Fibroblast of lung (primary cell): ENCODE data around the gene CDYL.

Experiments used
- EZH2 ChIP-seq: IDR thresholded peaks from 2 replicates; pipeline ENCODE4 v1.5.1; 2012; ENCODE audit warnings: low read length, control low read depth, mild to moderate bottlenecking; ENCODE audit errors: missing control alignments
- TF ChIP-seq, protein P1 (sequence below), 2 donors: IDR thresholded peaks in 1 of 2; conservative IDR thresholded peaks in 1 of 2; 1 replicate in 1 of 2; 2 replicates in 1 of 2; pipeline ENCODE4 v1.5.1; 2011 to 2012; ENCODE audit warnings: low read length in 2 of 2, control low read depth in 1 of 2, inconsistent platforms in 1 of 2, low read depth in 1 of 2, mild to moderate bottlenecking in 1 of 2

DNA sequence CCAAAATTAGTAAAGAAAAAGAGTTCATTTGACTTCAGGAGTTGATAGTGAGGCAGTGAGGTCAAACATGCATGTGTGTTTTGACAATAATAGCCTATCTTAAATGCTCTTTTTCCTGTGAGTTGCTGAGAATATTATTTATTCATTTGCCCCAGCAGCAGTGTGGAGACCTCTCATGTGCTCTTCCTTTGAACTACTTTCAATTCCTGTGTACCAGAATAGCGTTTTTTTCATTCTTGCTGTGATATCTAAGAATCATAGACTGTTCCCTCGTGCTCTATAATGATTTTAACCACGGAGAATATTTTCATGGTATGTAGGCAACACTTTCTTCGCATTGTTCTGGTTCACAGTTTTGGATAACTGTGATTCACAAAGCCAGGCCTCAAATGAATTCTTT is 5.2 kb downstream of the CDYL start:
- TF ChIP-seq, protein P1, sequence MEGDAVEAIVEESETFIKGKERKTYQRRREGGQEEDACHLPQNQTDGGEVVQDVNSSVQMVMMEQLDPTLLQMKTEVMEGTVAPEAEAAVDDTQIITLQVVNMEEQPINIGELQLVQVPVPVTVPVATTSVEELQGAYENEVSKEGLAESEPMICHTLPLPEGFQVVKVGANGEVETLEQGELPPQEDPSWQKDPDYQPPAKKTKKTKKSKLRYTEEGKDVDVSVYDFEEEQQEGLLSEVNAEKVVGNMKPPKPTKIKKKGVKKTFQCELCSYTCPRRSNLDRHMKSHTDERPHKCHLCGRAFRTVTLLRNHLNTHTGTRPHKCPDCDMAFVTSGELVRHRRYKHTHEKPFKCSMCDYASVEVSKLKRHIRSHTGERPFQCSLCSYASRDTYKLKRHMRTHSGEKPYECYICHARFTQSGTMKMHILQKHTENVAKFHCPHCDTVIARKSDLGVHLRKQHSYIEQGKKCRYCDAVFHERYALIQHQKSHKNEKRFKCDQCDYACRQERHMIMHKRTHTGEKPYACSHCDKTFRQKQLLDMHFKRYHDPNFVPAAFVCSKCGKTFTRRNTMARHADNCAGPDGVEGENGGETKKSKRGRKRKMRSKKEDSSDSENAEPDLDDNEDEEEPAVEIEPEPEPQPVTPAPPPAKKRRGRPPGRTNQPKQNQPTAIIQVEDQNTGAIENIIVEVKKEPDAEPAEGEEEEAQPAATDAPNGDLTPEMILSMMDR (conservative IDR thresholded peaks at IDR 0.05 in 1 of 2, IDR thresholded peaks at IDR 0.05 in 1 of 2; ENCODE audit: low read depth in 1 of 2, low read length in 2 of 2), result no peak
- TF ChIP-seq EZH2, result no peak
